Stimulated activated CD8-positive, alpha-beta memory T cell treated with anti-CD3 and anti-CD28 coated beads, Interleukin-7, amount 100 ng/mL, for 24 hours (primary cell): ENCODE measurements around the gene PRR16.
"Not testable (repeated sequence)": the region's sequence is repeated elsewhere in the genome, so short reads cannot be mapped to it uniquely, and the experiment has no call there.

Source experiments
- DNase-seq: peaks from one replicate; pipeline ENCODE4 v3.0.0-alpha.2; 2020; ENCODE audit warnings: low read depth

The PRR16 gene

DNA sequence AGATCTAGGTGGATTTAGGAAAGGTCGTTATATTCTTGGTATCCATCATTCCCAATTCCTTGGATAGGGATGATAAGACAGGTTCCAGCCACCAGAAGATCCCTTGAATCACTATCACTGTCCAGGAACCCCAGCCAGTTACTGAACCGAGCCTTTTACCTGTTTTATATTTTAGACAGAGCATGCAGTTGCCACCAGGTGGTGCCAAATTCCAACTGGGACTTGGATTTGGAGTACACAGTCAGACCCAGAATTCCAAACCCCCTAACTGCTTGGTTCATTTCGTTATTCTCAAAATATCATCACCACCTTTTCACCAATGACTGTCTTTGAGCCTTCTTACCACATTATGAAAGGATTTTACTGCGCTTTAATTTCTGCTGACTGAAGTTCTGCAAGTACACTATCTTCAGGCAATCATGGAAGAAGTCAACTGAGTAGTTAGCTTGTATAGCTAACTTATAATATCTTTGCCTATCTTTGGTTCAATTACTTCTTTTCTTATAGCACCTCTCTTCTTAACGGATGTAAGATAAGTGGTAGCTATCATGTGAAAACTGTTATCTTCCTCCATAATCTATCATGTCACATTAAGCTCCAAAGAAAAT is 191.8 kb downstream of the PRR16 start:
- DNase-seq: no peak

DNA sequence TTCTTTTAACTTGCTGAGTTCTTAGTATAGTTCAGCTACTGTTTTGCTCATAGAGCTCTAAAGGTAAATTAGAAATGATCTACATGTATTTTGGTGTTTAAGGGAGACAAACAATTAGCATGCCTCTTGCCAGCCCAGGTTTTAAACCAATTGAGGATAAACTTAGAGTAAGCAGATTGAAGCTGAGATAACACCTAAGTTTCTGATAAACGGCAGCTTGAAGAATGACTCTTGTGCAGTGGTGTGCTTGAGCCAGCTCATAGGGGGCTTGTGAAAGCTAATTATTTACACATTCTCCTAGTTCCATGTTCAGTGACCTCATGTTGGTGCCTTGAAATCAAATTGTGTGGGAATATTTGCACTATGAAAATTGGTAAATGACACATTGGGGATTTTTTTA is 193.0 kb downstream of the PRR16 start:
- DNase-seq: no peak

DNA sequence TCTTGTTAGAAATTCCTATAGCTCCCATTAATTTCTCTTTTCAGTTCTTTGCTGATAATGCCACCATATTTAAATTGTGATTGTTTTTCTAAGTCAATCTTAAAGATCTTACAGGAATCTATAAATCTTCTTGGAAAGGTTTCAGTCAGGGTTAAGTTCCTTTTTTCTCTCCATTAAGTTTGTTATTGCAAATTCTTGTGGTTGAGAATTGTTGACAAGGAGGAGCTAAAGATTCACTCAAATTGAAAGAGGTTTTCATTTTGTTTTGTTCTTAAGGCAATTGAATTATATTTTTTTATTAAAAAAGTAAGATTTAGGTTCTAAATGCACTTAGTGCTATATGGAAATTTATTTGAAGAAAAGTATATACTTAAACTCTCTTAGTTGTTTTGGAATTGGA is 213.4 kb downstream of the PRR16 start:
- DNase-seq: no peak

DNA sequence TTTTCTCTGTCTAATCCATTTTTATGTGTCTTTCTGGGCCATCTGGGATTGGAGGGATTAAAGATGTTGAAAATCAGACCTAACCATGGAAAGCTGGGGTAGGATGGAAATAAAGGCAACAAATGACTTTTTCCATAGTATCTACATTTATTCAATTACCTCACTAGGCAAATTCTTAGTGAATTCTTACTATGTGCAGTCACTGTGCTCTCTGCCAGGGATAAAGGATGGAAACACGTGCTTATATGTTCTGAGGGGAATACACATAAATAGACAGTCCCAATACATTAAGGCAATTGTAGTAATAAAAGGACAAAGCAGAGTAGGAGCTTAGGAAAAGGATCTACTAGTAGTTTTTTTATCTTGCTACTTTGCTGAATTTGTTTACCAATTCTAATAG is 214.2 kb downstream of the PRR16 start:
- DNase-seq: no peak

DNA sequence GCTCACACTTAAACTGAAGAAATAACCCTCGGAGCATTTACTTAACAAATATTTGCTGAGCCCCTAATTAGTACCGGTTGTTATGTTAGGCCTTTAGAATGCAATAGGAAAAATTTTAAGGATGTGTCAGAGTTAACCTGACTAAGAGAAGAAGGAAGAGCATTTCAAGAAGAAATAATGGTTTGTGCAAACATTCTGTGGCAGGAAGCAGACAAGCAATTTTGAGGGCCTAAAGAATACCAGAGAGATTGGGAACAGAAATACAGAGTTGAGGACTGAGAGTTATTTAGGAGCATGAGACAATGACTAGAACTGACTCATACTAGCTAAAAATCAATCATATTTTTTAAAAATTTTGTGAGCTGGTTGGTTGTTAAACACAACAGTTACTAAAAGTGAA is 218.8 kb downstream of the PRR16 start:
- DNase-seq: no peak

DNA sequence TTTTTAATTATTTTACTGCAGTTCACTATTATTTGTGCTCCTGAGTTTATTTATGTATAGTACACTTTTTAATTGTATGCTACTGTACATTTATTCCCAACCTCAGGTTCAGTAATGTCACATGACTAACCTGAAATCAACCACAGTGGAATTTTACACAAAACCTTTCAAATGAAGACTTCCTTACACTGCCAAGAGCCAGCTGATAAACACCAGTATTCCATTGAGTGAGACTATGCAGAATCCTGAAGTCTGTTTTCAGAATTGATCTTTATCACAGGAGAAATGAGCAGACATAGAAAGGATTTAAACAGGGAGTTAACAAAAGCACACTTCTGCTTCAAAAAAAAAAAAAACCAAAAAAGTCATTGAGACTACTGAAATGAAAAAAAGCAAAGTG is 219.5 kb downstream of the PRR16 start:
- no peak for DNase-seq

DNA sequence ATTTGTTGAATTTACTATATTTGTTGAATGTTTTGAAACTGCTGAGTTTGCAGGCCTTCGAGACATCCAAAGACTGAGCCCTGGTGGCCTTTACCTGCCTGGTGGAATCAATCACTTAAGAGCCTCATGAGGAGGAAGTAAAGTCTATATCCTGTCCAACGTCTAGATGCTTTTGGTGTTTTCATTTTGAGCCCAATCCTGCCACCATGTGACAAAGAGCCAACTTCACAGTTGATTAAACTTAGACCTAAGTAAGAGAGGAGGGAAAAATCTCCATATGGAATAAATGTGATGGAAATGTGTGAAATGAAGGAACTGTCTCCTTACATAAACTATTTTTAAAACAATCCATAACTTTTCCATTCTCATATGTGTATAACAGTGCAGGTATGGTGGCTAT is 220.1 kb downstream of the PRR16 start:
- DNase-seq: no peak

DNA sequence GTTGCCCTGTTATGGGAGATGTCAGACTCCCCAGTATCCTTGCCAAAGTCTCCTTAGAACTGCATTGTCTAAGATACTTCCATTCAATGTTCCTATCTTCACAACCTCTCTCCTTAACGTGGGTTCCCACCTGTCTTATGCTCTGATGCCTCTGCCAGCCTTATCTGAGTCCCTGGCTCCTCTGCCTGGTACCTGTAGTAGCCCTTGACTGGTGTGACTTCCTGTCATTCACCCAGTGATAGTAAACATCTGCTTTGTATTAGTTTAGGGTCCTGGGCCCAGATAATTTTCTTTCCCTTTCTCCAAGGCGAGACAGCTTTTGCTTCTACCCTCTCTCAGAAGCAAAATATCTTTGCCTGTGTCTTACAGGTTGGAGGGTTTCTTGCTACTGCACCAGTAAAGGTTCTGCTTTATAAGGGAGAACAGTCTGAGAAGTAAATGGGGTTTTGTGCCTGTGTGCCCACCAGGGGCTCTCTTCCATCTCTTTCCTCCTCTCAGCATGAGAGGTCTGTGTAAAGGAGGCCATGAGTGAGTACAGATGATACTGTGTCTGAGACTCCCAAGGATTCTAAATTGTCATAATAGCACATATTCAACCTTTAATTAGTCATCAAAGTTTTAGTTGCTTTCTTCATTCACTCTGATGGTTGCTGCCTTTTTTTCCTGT is 220.8 kb downstream of the PRR16 start:
- no peak for DNase-seq

DNA sequence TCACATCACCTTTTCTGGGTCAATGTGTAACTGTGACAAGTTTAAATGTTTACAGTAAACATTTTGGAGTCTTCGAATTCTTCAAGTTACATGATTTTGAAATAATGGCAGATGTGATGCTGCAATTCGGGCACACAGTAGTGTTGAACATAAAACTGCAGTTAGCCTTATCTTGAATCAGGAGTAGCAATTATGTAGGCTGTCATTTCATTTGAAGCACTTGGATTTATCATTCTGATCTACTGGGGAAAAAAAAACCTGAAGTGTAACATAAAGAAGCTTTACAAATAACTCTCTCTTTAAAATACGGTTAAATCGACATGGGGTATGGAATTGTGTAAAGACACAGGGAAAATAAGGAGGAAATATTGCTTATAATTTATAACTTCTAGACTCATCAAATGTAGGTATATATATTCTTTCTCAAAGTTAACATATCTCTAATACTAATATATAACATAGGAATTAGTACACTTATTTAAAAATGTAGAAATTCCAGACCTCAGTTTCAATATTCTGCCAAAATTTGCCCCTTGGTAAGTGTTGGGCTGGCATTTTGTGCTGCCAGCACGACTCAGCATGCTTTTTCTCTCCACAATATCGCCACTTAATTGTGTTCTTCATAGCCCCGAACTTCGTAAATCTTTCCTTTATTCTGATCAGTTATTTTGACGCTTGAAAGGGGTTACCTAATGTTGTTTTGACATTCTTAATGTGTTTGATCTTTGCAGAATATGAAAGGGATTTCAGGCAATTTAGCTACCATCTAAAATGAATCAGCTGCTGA is 226.7 kb downstream of the PRR16 start:
- DNase-seq: no peak

DNA sequence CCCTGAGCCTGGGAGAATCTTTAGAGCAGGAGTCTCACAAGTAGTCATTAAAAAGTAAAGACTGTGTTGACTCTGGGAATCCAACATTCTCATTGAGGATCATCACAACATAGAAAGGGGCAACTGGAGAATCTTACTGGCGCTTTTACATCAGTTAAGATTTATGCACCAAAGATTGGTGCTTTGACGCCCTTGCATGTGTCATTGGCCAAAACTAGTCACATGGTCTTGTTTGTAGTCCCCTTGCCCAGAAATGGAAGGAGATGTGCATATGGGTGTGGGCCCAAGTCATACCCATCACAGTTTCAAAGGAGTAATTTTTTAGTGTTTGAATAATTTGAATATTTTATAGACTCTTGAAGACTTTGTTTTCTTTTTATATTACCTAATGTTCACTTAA is 228.2 kb downstream of the PRR16 start:
- DNase-seq: no peak

DNA sequence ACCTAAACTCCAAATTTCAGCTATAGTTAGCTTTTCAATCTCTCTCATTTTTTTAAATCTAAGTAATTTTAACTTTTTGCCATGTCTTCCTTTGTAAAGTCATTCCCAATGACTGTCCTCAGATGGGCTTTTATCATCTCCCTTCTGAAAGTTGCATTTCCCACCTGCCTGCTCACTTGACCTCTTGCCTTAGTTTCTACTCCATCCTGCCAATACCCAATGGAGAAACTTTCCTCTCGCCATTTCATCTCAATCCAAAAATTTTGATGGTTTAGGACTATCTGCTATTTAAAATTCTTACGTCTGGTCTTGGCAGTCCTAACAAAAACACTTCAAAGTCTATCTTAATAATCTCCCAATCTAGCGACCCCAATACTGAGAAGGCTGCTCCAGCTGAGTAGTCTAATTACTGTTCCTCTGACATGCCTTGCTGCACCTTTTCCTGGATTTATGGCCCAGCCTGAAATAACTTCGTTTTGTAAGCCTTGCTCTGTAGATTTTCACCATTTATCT is 231.3 kb downstream of the PRR16 start:
- no peak for DNase-seq

DNA sequence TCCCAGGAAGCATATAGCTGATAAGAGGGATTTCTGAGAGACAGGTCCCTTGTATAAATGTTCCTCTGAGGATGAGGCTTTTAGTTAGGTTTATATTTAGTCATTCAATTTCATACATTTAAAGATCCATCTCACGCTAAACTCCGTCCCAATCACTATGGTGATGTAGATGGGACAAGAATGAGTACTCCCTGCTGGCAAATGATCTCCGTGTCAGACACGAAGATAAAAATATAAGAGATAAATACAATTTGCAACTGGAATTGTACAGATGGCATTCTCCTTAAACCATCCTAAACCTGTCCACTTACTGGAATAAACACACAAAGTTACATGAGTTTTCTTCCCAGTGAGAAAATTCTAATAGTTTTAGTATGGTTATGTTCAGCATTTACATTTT is 233.0 kb downstream of the PRR16 start:
- no peak for DNase-seq

DNA sequence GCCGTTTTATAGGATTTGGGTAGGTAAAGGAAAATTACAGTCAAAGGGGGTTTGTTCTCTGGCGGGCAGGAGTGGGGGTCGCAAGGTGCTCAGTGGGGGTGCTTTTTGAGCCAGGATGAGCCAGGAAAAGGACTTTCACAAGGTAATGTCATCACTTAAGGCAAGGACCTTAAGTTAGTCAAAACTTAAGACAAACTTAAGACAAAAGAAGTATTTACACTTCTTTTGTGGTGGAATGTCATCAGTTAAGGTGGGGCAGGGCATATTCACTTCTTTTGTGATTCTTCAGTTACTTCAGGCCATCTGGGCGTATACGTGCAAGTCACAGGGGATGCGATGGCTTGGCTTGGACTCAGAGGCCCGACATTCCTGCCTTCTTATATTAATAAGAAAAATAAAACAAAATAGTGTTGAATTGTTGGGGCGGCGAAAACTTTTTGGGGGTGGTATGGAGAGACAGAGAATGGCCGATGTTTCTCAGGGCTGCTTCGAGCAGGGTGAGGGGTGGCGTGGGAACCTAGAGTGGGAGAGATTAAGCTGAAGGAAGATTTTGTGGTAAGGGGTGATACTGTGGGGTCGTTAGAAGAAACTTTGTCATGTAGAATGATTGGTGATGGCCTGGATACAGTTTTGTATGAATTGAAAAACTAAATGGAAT is 233.7 kb downstream of the PRR16 start:
- DNase-seq: not testable (repeated sequence)

DNA sequence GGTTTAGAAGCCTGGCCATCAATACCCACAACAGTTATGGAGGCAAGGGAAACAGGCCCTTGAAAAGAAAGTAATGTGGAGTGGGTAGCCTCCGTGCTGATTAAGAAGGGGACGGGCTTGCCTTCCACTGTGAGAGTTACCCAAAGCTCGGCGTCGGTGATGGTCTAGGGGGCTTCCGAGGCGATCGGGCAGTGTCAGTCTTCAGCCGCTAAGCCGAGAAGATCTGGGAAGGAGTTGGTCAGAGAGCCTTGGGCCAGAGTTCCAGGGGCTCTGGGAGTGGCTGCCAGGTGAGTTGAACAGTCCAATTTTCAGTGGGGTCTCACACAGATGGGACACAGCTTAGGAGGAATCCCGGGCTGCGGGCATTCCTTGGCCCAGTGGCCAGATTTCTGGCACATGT is 236.6 kb downstream of the PRR16 start:
- not testable (repeated sequence) for DNase-seq

DNA sequence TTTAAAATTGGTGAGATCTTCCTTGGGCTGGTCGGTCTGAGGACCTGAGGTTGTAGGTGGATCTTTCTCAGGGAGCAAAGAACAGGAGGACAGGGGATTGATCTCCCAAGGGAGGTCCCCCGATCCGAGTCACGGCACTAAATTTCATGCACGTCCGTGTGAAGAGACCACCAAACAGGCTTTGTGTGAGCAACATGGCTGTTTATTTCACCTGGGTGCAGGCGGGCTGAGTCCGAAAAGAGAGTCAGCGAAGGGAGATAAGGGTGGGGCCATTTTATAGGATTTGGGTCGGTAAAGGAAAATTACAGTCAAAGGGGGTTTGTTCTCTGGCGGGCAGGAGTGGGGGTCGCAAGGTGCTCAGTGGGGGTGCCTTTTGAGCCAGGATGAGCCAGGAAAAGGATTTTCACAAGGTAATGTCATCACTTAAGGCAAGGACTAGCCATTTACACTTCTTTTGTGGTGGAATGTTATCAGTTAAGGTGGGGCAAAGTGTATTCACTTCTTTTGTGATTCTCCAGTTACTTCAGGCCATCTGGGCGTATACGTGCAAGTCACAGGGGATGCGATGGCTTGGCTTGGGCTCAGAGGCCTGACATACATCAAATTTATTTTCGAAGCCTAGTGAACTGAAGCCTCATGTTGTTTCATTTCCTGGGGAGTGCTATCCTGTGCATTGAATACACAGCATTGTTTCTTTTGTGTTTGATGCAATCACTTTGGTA is 238.9 kb downstream of the PRR16 start:
- not testable (repeated sequence) for DNase-seq

DNA sequence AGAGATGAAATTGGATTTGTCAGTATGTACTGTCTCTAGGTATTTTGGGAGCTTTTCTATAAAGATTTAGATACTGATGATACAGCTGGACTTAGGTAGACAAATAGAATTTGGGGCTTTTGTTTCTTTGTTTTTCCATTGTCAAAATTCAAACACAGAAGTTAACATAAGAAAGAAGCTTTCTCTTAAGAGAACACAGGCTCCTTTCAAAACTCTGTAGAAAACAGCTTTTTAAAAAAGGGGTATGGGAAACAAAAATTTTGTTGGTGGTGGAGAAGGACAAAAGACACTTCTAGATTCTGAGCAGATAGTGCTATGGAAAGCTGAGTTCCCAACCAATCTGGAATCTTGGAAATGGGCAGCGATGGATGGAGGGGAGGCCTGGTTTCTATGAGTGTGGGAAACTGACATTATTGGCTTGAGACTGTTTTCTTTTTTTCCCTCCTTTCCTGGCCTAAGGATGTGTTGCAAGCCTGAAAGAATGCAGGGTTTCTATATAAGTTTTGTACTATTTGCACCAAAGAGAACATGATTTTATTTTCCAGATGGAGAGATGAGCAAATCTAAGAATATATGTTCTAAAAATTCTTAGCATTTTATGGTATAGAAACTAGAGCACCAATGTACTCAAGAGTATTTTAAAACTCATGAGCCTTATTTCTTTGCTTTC is 240.0 kb downstream of the PRR16 start:
- DNase-seq: no peak

DNA sequence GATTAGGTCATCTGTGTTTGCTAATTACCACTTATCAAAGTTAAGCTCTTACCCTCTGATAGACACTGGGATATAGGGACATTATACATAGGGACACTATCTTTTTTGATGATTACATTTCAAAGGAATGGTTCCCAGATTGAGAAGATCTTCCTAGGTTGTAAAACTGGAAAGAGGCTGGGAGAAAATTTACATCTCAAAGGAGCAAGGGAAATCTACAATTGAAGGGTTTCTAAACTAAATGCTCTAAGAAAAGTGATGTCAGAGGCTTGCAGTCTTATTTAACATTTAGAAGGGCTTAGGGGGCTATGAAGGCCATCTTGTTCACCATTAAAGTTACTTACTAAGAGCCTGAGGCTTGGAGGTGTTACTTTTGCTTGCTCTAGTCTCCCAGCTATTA is 242.8 kb downstream of the PRR16 start:
- no peak for DNase-seq

DNA sequence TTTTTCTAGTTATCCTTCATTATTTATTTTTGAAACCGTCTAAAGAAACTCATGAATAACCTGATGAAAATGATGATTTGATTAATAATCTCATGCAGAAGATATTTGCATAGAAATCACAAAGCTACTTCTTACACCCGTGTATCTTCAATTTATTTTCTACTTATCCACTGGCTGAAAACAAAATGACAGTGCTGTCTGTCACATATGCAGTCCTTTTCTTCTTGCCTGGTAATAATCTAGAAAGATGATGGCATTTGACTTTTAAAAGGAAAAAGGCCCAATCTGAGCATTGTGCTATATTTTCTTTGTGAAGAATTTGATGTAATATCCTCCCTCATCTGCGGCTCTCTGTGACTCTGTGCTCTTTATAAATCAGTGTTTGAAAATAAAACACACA is 253.3 kb downstream of the PRR16 start:
- no peak for DNase-seq

DNA sequence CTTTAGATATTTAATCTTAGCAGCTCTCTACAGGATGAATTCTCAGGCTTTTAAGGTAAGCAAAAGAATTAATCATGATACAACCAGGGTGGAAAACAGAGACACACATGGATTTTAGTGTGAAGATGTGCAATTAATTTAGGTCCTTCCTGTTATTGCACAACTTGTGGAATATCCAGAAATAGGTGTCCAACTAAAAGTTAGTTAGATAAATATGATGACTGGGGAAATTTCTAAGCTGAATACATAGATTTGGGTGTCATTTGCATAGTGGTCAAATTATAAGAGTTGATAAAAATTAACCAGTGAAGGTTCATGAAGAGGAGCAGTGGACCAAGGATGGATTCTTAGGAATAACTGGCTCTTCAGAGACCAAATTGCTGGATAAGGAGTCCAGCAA is 266.1 kb downstream of the PRR16 start:
- no peak for DNase-seq

DNA sequence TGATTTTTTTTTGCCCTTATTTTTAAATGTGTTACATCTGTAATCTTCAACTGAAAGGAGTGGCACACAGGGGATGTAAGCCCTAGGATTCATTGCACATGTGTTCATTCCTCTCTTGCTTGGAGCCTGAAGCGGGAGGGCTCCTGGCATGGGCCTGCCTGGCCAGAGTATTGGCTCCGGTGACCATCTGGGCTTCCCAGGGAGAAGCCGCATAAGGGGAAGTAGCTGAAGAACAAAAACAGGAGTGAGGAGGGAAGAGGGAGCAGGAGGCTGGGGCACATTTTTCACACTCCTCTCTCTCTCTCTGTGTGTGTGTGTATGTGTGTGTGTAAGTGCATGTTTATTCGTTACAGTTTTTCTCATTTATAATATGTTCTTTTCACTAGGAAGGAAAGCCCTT is 269.9 kb downstream of the PRR16 start:
- no peak for DNase-seq

DNA sequence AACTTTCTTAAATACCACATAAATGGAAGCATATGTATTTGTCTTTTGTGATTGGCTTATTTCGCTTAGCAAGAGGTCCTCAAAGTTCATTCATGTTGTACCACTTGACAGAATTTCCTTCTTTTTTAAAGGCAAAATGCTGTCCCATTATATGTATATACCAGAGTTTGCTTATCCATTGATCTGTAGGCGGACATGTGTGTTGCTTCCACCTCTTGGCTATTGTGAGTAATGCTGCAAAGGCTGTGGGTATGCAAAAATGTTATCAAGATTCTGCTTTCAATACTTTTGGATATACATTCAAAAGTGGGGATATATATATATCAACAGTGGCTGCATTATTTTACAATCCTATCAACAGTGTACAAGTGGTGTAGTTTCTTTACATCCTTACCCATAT is 271.0 kb downstream of the PRR16 start:
- DNase-seq: no peak
